GM12878 (cell line): Measurements from ENCODE around the gene PIGM.

Experiments
- CTCF ChIP-seq, 3 experiments: IDR thresholded peaks in 2 of 3; conservative IDR thresholded peaks in 1 of 3; 2 replicates each; pipeline ENCODE4 v1.5.1; 2011; ENCODE audit warnings: low read depth in 3 of 3, low read length in 3 of 3, mild to moderate bottlenecking in 3 of 3, control low read depth in 2 of 3, moderate library complexity in 2 of 3, inconsistent platforms in 1 of 3, mixed read lengths in 1 of 3; ENCODE audit not compliant: control insufficient read depth in 2 of 3, insufficient read depth in 1 of 3; ENCODE audit errors: extremely low read depth in 1 of 3
- EP300 ChIP-seq, 2 experiments: fragments of 150-350 bp in 1 of 2; IDR thresholded peaks; 2 replicates each; pipeline ENCODE4 v1.6.1; 2011 to 2012; ENCODE audit warnings: low read depth in 2 of 2, low read length in 2 of 2, borderline replicate concordance in 1 of 2, improper control_type of control experiment in 1 of 2, inconsistent platforms in 1 of 2; ENCODE audit not compliant: control insufficient read depth in 1 of 2
- TAF1 ChIP-seq: IDR thresholded peaks from 2 replicates; pipeline ENCODE4 v1.6.1; 2011; ENCODE audit warnings: mild to moderate bottlenecking, low read depth, low read length, borderline replicate concordance

DNA sequence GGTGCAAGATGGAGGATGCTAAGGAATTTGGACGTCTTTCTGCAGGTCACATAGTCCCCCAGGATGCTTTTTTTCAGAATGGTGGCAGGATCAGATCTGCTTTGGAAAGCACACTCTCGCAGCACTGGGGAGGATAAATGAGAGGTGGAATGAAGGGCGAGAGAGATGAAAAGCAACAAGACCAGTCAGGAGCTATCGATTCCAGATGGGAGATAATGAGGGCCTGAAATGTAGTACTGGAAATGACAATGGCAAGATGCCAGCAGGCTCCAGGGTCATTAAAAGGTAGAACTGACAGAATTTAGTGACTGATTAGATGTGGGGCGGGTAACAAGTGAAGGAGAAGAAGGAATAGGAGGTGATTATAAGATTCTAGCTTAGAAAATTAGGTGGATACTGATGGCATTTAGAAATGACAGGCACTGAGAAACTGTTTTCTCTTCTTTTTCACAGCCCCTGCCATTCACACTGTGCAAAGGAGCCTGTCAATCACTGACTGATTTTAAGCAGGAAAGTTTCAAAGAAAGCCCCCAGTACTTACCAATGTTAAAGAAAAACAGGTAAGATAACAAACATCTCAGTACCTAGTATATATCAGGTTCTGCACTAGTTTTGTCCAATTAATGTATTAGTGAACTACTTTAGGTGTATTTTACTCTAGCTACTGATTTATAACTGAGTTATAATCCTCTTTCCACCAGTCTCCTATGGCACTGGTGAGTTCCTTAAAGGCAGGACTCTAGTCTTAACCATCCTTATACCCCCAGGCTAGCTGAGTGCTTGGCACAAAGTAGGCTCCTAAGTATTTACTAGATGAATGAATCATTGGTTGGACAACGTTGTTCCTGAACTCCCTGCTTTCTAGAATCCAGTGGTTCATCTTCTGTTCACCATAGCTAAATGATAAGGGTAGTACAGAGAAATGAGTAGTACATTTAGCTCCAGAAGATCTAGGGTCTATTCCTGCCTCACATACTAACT lies 9.2 kb downstream of the PIGM start:
- TF ChIP-seq TAF1 (no peak), EP300 (IDR thresholded peaks at IDR 0.05; ENCODE audit: borderline replicate concordance in 1 of 2, control insufficient read depth in 1 of 2, low read depth in 2 of 2, low read length in 2 of 2) (no peak), CTCF (IDR thresholded peaks at IDR 0.05 in 2 of 3, conservative IDR thresholded peaks at IDR 0.05 in 1 of 3; ENCODE audit: control insufficient read depth in 2 of 3, extremely low read depth in 1 of 3, insufficient read depth in 1 of 3, low read depth in 3 of 3, low read length in 3 of 3) (no peak)
